Neutrophil (primary cell): ENCODE data around the gene TBL1Y.

Experiments
- H3K27ac ChIP-seq: fragments of 200-600 bp; sonication (generic); 2 replicates; pipeline ENCODE4 v1.5.1; 2016; ENCODE audit warnings: mild to moderate bottlenecking, moderate library complexity
- H3K27me3 ChIP-seq: fragments of 200-600 bp; sonication (generic); 2 replicates; pipeline ENCODE4 v1.6.0; 2016; ENCODE audit warnings: mild to moderate bottlenecking
- H3K36me3 ChIP-seq: fragments of 200-600 bp; sonication (generic); 2 replicates; pipeline ENCODE4 v1.5.1; 2017
- H3K4me1 ChIP-seq, 2 experiments: fragments of 200-600 bp in 1 of 2; sonication (generic) in 1 of 2; 1 replicate in 1 of 2; 2 replicates in 1 of 2; pipeline versions ENCODE4 v1.5.1 to v1.6.1; 2013 to 2016; ENCODE audit warnings: low read depth in 1 of 2, low read length in 1 of 2, mild to moderate bottlenecking in 1 of 2, moderate library complexity in 1 of 2; ENCODE audit not compliant: control insufficient read depth in 1 of 2, insufficient read depth in 1 of 2
- H3K4me3 ChIP-seq, 2 experiments: fragments of 200-600 bp in 1 of 2; sonication (generic) in 1 of 2; 1 replicate in 1 of 2; 2 replicates in 1 of 2; pipeline ENCODE4 v1.5.1; 2013 to 2016; ENCODE audit warnings: low read depth in 1 of 2, low read length in 1 of 2, mild to moderate bottlenecking in 1 of 2, moderate library complexity in 1 of 2
- H3K9me3 ChIP-seq: fragments of 200-600 bp; sonication (generic); 2 replicates; pipeline ENCODE4 v1.5.1; 2016
- CTCF ChIP-seq: fragments of 200-600 bp; sonication (generic); IDR thresholded peaks from 2 replicates; pipeline ENCODE4 v1.5.1; 2016; ENCODE audit warnings: antibody characterized with exemption

The TBL1Y gene

GRCh38 chrY:7092836-7093235 lies 182.3 kb downstream of the TBL1Y start:
- no peak overlapping the region for H3K27ac ChIP-seq
- no peaks in the 10 kb centered on the region for H3K9me3 ChIP-seq
- H3K4me1 ChIP-seq, result no peaks in the 10 kb centered on the region
- H3K36me3 ChIP-seq, result no peaks in the 10 kb centered on the region
- no peak for TF ChIP-seq CTCF
- no peak overlapping the region for H3K4me3 ChIP-seq
- H3K27me3 ChIP-seq, result no peaks in the 10 kb centered on the region

GRCh38 chrY:7094365-7094764 lies 183.9 kb downstream of the TBL1Y start:
- Histone ChIP-seq H3K4me1 (no peaks in the 10 kb centered on the region), H3K27ac (no peak overlapping the region), H3K9me3 (no peaks in the 10 kb centered on the region), H3K36me3 (no peaks in the 10 kb centered on the region), H3K27me3 (no peaks in the 10 kb centered on the region), H3K4me3 (no peak overlapping the region)
- no peak for TF ChIP-seq CTCF

DNA sequence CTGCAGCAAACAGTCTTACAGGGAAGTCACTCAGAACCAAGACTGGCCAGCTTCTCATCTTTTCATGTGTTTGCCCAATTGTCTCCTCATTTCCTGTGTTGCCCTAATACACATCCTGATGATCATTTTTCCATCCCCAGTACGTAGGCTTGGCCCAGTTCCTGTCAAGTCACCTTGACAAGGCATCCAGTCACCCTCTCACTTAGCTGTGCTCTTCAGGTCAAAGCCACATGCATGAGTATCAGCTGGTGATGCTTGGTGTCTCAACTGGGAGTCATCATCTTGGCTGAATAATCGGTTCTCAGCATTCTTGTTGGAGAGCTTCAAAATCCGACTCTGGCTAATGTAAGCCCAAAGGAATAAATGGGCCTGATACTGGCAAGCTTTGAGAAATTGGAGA lies 186.5 kb downstream of the TBL1Y start:
- no peaks in the 10 kb centered on the region for H3K27me3 ChIP-seq
- no peak overlapping the region for H3K27ac ChIP-seq
- no peaks in the 10 kb centered on the region for H3K4me1 ChIP-seq
- H3K4me3 ChIP-seq, result no peak overlapping the region
- no peak for TF ChIP-seq CTCF
- H3K36me3 ChIP-seq, result no peaks in the 10 kb centered on the region
- H3K9me3 ChIP-seq, result no peaks in the 10 kb centered on the region

GRCh38 chrY:7099742-7100141 lies 189.2 kb downstream of the TBL1Y start:
- no peaks in the 10 kb centered on the region for H3K9me3 ChIP-seq
- no peaks in the 10 kb centered on the region for H3K36me3 ChIP-seq
- H3K27me3 ChIP-seq, result no peaks in the 10 kb centered on the region
- no peak for TF ChIP-seq CTCF
- H3K4me3 ChIP-seq, result no peak overlapping the region
- H3K27ac ChIP-seq, result no peak overlapping the region
- no peaks in the 10 kb centered on the region for H3K4me1 ChIP-seq

DNA sequence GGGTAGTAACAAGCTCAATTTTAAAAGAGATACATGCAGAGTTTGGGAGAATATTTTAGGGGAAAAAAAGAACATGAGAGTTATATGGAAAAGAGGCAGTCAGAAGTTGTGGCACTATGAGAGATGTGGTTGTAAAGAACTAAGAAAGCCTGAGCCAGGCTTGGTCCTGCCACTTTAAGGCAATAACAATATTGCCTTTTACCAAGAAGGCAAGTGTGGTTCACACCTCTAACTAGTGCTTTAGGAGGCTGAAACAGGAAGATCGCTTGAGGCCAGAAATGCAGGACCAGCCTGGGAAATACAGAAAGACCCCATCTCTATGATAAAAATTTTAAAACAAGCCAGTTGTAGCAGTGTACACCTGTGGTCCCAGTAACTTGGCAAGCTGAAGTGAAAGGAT lies 192.2 kb downstream of the TBL1Y start:
- no peak overlapping the region for H3K27ac ChIP-seq
- H3K4me1 ChIP-seq, result no peaks in the 10 kb centered on the region
- TF ChIP-seq CTCF, result no peak

GRCh38 chrY:7107179-7107578 lies 196.7 kb downstream of the TBL1Y start:
- Histone ChIP-seq H3K9me3 (no peaks in the 10 kb centered on the region), H3K27ac (no peak overlapping the region), H3K4me1 (no peaks in the 10 kb centered on the region), H3K36me3 (no peaks in the 10 kb centered on the region), H3K4me3 (no peak overlapping the region), H3K27me3 (no peaks in the 10 kb centered on the region)
- no peak for TF ChIP-seq CTCF

More for the DNA sequence above, 192.2 kb downstream of the TBL1Y start:
- Histone ChIP-seq H3K36me3 (no peaks in the 10 kb centered on the region), H3K4me3 (no peak overlapping the region), H3K27me3 (no peaks in the 10 kb centered on the region), H3K9me3 (no peaks in the 10 kb centered on the region)
